Nephron progenitor cell (in vitro differentiated cells): ENCODE data around the gene SLC6A3.
"Not testable (repeated sequence)": the region's sequence is repeated elsewhere in the genome, so short reads cannot be mapped to it uniquely, and the experiment has no call there.

Experiments
- DNase-seq: peaks from one replicate; pipeline ENCODE4 v3.0.0; 2021
- H3K27ac Mint-ChIP-seq: 2 replicates; pipeline ENCODE4 v1.8.0; 2021; ENCODE audit warnings: mild to moderate bottlenecking, moderate library complexity, mixed read lengths
- H3K27me3 Mint-ChIP-seq: 2 replicates; pipeline ENCODE4 v1.8.0; 2021; ENCODE audit warnings: mild to moderate bottlenecking, low read depth, mixed read lengths; ENCODE audit not compliant: poor library complexity
- H3K36me3 Mint-ChIP-seq: 2 replicates; pipeline ENCODE4 v1.8.0; 2021; ENCODE audit warnings: low read depth, mixed read lengths
- H3K4me1 Mint-ChIP-seq: 2 replicates; pipeline ENCODE4 v1.8.0; 2021; ENCODE audit warnings: mixed read lengths
- H3K4me3 Mint-ChIP-seq: 2 replicates; pipeline ENCODE4 v1.8.0; 2021; ENCODE audit warnings: mild to moderate bottlenecking, moderate library complexity, mixed read lengths
- H3K9me3 Mint-ChIP-seq: 2 replicates; pipeline ENCODE4 v1.8.0; 2021; ENCODE audit warnings: mild to moderate bottlenecking, moderate library complexity, mixed read lengths
- TF ChIP-seq, protein P1 (sequence below): fragments of 200-600 bp; sonication (generic); IDR thresholded peaks from 2 replicates; pipeline ENCODE4 v1.5.0; 2021; ENCODE audit warnings: antibody characterized with exemption

The SLC6A3 gene

DNA sequence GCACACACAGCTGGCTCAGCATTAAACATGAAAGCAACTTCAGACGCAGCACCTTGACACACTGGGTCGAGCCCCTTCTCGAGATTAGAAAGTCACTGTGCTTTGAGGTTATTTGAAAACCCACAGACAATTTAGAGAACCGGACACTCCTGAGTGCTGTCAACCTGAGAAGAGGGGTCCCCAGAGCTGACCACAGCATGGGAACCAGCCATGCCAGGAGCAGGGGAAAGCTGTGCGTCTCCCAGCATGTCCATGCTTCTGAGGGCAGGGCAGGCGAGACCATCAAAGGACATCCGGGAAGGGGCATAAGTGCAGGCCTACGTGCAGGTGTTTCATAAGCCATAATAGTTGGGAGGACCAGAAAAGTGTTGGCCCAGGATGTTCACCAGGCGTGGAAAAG, 20.5 kb downstream of the SLC6A3 start:
- Mint-ChIP-seq H3K36me3 (peaks cover 8% of the 10 kb centered on the region), H3K27ac (no peak overlapping the region), H3K27me3 (peaks cover 20% of the 10 kb centered on the region), H3K9me3 (peaks cover 46% of the 10 kb centered on the region), H3K4me3 (no peak overlapping the region), H3K4me1 (no peaks in the 10 kb centered on the region)
- no peak for DNase-seq
- TF ChIP-seq, protein P1, sequence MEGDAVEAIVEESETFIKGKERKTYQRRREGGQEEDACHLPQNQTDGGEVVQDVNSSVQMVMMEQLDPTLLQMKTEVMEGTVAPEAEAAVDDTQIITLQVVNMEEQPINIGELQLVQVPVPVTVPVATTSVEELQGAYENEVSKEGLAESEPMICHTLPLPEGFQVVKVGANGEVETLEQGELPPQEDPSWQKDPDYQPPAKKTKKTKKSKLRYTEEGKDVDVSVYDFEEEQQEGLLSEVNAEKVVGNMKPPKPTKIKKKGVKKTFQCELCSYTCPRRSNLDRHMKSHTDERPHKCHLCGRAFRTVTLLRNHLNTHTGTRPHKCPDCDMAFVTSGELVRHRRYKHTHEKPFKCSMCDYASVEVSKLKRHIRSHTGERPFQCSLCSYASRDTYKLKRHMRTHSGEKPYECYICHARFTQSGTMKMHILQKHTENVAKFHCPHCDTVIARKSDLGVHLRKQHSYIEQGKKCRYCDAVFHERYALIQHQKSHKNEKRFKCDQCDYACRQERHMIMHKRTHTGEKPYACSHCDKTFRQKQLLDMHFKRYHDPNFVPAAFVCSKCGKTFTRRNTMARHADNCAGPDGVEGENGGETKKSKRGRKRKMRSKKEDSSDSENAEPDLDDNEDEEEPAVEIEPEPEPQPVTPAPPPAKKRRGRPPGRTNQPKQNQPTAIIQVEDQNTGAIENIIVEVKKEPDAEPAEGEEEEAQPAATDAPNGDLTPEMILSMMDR: no peak

DNA sequence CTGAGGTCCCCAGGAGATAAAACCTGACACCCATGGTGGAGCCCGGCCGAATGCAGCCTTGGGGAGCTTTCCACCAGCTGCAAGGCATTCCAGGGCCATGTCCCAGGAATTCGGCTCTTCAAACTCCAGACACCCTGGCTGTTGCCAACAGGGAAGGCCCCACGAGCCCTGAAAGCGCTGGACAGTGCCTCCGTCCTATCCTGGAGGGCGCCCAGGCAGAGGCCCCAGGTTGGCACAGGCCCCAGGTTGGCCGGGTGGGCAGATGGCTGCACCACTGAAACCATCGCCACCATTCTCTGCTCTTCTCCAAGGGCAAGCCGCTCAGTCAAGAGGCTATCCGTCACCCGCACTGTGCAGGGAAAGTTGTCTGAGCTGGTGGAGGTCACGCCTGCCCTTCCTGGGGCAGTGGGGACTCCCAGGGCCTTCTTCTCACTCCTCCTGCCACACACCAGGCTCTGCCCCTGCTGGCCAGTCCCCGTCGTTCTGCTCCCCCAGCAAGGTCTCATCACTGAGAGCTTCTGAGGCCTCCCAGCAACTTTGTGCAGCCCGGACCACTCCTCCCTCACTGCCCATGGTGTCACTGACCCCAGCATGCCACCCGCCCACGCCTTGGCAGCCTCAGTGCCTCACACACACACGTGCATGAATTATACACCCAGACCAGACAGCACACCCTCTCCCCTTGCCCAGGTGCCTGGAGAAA, 21.2 kb downstream of the SLC6A3 start:
- DNase-seq: no peak
- peaks cover 20% of the 10 kb centered on the region for H3K27me3 Mint-ChIP-seq
- H3K9me3 Mint-ChIP-seq: peaks cover 40% of the 10 kb centered on the region
- H3K27ac Mint-ChIP-seq: no peak overlapping the region
- no peak overlapping the region for H3K4me3 Mint-ChIP-seq
- no peaks in the 10 kb centered on the region for H3K4me1 Mint-ChIP-seq
- peaks cover 4% of the 10 kb centered on the region for H3K36me3 Mint-ChIP-seq
- TF ChIP-seq, protein P1: no peak

DNA sequence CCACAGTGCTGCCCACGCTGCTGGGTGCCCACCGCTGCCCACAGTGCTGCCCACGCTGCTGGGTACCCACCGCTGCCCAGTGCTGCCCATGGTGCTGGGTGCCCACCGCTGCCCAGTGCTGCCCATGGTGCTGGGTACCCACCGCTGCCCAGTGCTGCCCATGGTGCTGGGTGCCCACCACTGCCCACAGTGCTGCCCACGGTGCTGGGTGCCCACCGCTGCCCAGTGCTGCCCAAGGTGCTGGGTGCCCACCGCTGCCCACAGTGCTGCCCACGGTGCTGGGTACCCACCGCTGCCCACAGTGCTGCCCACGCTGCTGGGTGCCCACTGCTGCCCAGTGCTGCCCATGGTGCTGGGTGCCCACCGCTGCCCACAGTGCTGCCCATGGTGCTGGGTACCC, 22.7 kb downstream of the SLC6A3 start:
- H3K9me3 Mint-ChIP-seq: peaks cover 26% of the 10 kb centered on the region
- H3K27me3 Mint-ChIP-seq: peaks cover 26% of the 10 kb centered on the region
- not testable (repeated sequence) for DNase-seq, H3K4me1 Mint-ChIP-seq, H3K27ac Mint-ChIP-seq, H3K4me3 Mint-ChIP-seq, H3K36me3 Mint-ChIP-seq

DNA sequence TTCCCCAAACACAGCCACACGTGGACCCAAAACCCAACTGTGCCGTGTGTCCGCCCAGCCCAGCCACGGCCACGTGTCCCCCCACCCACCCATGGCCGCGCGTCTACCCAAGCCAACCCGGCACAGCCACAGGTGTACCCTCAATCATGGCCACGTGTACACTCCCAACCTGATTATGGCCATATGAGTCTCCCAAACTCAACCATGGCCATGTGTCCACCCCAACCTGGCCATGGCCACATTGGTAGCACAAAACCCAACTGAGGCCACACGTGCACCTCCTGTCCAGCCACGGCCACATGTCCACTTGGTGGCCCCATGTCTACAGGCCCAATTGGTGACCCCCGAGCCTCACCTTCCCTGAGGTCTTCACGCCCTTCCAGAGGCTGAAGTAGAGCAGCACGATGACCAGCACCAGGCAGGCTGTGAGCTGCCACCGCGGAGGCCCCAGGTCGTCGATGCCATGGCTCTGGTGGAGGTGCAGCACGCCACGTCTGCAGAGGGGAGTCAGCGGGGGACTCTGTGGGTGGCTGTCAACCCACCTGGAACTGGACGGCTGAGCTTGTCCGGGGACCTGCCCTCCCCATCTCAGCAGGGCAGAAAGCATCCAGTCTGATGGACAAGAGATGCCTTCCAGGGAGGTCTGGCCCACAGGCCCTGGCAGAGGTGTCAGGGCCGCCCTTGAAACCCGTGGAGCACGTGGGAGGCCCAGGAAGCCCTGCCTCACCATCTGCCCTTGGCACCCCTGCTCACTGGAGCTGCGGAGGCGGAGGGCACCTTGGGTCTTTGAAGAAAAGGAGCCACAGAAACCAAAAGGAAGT, 23.5 kb downstream of the SLC6A3 start:
- peaks cover 18% of the 10 kb centered on the region for H3K9me3 Mint-ChIP-seq

DNA sequence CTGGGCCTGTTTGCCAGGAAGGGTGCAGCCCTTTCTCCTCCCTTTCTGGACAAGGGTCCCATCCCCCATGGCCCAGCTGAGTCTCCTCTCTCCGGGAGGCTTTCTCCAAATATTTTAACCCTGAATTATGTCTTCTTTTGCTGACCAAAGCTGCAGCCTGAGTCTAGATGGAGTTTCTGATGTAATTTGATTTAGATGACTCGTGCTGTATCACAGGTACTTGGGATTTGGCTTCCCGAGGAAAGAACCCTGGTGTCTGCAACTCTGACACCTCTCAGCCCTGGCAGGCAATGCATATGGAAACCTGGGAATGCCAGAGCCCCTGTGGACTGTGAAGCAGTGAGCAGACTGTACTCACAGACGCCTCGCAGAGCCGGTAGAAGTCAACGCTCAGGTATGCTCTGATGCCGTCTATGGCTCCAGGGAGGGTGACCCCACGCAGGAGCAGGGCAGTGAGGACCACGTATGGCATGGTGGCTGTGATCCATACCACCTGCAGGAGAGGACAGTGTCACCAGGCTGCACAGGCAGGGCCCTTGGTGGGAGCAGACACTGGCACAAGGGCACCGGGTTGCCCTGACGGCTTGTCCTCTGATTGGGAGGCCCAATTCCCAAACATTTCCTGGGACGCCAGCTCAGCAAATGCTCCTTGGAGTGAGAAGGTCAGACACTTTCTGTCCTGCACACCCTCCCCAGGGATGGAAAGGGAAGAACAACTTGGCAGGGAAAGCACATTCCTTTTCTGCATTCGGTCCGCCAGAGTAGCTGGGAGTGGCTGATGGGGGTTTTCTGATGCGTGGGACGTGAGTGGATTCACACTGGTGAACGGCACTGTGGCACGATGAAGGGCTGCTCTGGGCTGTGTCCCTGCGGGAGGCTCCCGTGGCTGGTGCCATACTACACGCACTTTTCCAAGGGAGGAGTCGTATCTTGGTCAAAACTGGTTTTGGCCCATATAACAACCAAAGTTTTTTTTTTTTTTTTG, 24.7 kb downstream of the SLC6A3 start:
- TF ChIP-seq, protein P1: no peak
- Mint-ChIP-seq H3K4me3 (no peak overlapping the region), H3K27ac (no peak overlapping the region), H3K36me3 (no peaks in the 10 kb centered on the region), H3K4me1 (no peaks in the 10 kb centered on the region), H3K9me3 (peaks cover 6% of the 10 kb centered on the region), H3K27me3 (peaks cover 27% of the 10 kb centered on the region)
- DNase-seq: no peak

More for the DNA sequence above, 23.5 kb downstream of the SLC6A3 start:
- Mint-ChIP-seq H3K27ac (no peak overlapping the region), H3K4me3 (no peak overlapping the region), H3K4me1 (no peaks in the 10 kb centered on the region), H3K36me3 (peaks cover 4% of the 10 kb centered on the region), H3K27me3 (peaks cover 26% of the 10 kb centered on the region)
- TF ChIP-seq, protein P1: no peak
- no peak for DNase-seq
